Activated T-cell treated with anti-CD3 and anti-CD28 coated beads for 48 hours (primary cell): ENCODE measurements around the gene OLAH.

Source experiments
- DNase-seq: peaks from one replicate; pipeline ENCODE4 v3.0.0-alpha.2; 2020; ENCODE audit warnings: low read depth

Gene OLAH

GRCh38 chr10:15069230-15069629 is 25.5 kb downstream of the OLAH start:
- DNase-seq: no peak

GRCh38 chr10:15072358-15072757 is 28.6 kb downstream of the OLAH start:
- DNase-seq: no peak

- no peak for DNase-seq
Observed at GRCh38 chr10:15075421-15075820, 31.7 kb downstream of the OLAH start.

GRCh38 chr10:15083674-15084501 is 40.1 kb downstream of the OLAH start:
- no peak for DNase-seq

- DNase-seq: no peak
Observed at GRCh38 chr10:15084502-15084922, 40.8 kb downstream of the OLAH start.

- peak; percentile 79 for DNase-seq
Observed at GRCh38 chr10:15088428-15089261, 44.9 kb downstream of the OLAH start, which contains the start of gene ACBD7. TSS of gene ACBD7 (minus strand) at chr10:15088776. CDS start at chr10:15088728, 48 bp downstream.

GRCh38 chr10:15091418-15091817 is 47.7 kb downstream of the OLAH start:
- no peak for DNase-seq

- DNase-seq: no peak
Observed at GRCh38 chr10:15092855-15093408, 49.2 kb downstream of the OLAH start.

- no peak for DNase-seq
Observed at GRCh38 chr10:15096661-15097010, 52.9 kb downstream of the OLAH start.

- peak; percentile 95 for DNase-seq
Observed at GRCh38 chr10:15097011-15097812, 53.5 kb downstream of the OLAH start, which contains the start of gene RPP38. TSS of gene RPP38 (plus strand) at chr10:15097355. CDS start at chr10:15103315, 5,960 bp downstream.

- no peak for DNase-seq
Observed at GRCh38 chr10:15099886-15100285, 56.1 kb downstream of the OLAH start.

GRCh38 chr10:15103513-15103912 is 59.8 kb downstream of the OLAH start:
- DNase-seq: no peak

GRCh38 chr10:15106352-15107013 is 62.7 kb downstream of the OLAH start:
- DNase-seq: peak; percentile 56

- no peak for DNase-seq
Observed at GRCh38 chr10:15112657-15113056, 68.9 kb downstream of the OLAH start.

GRCh38 chr10:15113766-15114165 is 70.0 kb downstream of the OLAH start:
- DNase-seq: no peak

- DNase-seq: no peak
Observed at GRCh38 chr10:15116225-15116624, 72.5 kb downstream of the OLAH start.

- DNase-seq: no peak
Observed at GRCh38 chr10:15118615-15119014, 74.9 kb downstream of the OLAH start.

- DNase-seq: no peak
Observed at GRCh38 chr10:15120523-15120922, 76.8 kb downstream of the OLAH start.

GRCh38 chr10:15121707-15122106 is 78.0 kb downstream of the OLAH start:
- DNase-seq: no peak

- DNase-seq: no peak
Observed at GRCh38 chr10:15122477-15123030, 78.8 kb downstream of the OLAH start.
